ENCODE results near the gene KATNIP. TPM values are rescaled to one million over a fixed set of nuclear protein-coding genes. Genes with fewer than 3 reads are reported as not detected.

KATNIP gene
- total and polyA plus RNA-seq, 9 of the 15 experiments (the other 6 are each of a cell fraction or from before 2014, with no cell fraction given), result 1.7 to 13.2 (median 8.0) TPM

DNA sequence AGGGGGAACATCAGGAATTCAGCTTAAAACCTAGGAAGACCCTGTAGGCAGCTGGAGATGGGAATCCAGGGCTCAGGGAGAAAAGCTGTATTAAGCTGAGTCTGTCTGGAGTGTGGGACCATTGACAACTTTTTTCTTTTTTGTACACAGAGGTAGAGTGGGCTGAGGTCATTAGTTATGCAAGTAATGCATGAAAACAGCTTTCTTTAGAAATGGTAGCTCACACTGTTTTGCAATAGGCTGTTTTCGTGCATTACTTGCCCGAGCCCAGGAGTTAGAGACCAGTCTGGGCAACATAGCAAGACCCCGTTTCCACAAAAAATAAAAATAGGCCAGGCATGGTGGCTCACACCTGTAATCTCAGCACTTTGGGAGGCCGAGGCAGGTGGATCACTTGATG is 46.5 kb downstream of the KATNIP start (continued):
- TF ChIP-seq, protein P1, sequence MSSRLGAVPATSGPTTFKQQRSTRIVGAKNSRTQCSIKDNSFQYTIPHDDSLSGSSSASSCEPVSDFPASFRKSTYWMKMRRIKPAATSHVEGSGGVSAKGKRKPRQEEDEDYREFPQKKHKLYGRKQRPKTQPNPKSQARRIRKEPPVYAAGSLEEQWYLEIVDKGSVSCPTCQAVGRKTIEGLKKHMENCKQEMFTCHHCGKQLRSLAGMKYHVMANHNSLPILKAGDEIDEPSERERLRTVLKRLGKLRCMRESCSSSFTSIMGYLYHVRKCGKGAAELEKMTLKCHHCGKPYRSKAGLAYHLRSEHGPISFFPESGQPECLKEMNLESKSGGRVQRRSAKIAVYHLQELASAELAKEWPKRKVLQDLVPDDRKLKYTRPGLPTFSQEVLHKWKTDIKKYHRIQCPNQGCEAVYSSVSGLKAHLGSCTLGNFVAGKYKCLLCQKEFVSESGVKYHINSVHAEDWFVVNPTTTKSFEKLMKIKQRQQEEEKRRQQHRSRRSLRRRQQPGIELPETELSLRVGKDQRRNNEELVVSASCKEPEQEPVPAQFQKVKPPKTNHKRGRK (tag; IDR thresholded peaks at IDR 0.05), result no peak
- TF ChIP-seq TRIM24 (IDR thresholded peaks at IDR 0.05), result no peak
- TF ChIP-seq, protein P2, sequence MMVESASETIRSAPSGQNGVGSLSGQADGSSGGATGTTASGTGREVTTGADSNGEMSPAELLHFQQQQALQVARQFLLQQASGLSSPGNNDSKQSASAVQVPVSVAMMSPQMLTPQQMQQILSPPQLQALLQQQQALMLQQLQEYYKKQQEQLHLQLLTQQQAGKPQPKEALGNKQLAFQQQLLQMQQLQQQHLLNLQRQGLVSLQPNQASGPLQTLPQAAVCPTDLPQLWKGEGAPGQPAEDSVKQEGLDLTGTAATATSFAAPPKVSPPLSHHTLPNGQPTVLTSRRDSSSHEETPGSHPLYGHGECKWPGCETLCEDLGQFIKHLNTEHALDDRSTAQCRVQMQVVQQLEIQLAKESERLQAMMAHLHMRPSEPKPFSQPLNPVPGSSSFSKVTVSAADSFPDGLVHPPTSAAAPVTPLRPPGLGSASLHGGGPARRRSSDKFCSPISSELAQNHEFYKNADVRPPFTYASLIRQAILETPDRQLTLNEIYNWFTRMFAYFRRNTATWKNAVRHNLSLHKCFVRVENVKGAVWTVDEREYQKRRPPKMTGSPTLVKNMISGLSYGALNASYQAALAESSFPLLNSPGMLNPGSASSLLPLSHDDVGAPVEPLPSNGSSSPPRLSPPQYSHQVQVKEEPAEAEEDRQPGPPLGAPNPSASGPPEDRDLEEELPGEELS (CRISPR knock-in tag; IDR thresholded peaks at IDR 0.05; ENCODE audit: borderline replicate concordance), result no peak
- TF ChIP-seq ZBED1 (IDR thresholded peaks at IDR 0.05), result no peak

DNA sequence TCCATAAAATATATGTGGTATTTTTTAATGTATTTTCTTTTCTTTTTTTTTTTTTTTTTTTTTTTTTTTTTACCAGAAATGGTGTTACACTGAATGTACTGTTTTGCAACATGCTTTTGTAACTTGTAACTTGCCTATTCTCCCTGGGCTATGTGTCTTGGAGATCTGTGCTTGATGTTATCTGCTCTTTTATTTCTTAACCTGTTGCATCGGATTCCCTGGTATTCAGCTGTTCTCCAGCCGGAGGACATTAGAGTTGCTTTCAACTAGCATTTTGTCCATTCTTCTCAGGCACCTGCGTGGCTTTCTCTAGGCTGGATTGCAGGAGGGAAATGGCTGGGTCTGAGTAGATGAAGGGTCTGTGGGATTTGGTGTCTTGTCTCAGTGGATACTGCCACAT is 47.4 kb downstream of the KATNIP start:
- no peaks in the 10 kb centered on the region for H3K36me3 ChIP-seq (ENCODE audit: control insufficient read depth, insufficient read depth, low read length)
- in situ Hi-C loops (cut with MboI), result no loop called here
- H3K27ac ChIP-seq (ENCODE audit: extremely low read depth, low read depth, low read length), result no peak overlapping the region
- ATAC-seq, result no peak
- POLR2A ChIA-PET, result no interaction called here
- CTCF ChIA-PET (ENCODE audit: low intra/inter-chr PET ratio), result no interaction called here
- no peaks in the 10 kb centered on the region for H3K79me2 ChIP-seq (ENCODE audit: control insufficient read depth, insufficient read depth, low read length)
- no peak overlapping the region for H3K9ac ChIP-seq (ENCODE audit: insufficient read depth in 1 of 2, low read depth in 2 of 2, low read length in 2 of 2)
- no peaks in the 10 kb centered on the region for H3K9me1 ChIP-seq (ENCODE audit: control insufficient read depth, insufficient read depth, low read length)
- H3K4me2 ChIP-seq (ENCODE audit: insufficient read depth, low read length), result no peak overlapping the region
- intact Hi-C loops (cut with micrococcal nuclease), result no loop called here
- DNase-seq (ENCODE audit: extremely low read depth in 1 of 4, low spot score in 3 of 4), result no peak
- H3K4me3 ChIP-seq, result no peak overlapping the region
- no peak for FAIRE-seq
- H3K9me3 ChIP-seq (replicated peaks; ENCODE audit: control insufficient read depth, insufficient read depth, low read depth, low read length), result no peaks in the 10 kb centered on the region
- no peaks in the 10 kb centered on the region for H3K27me3 ChIP-seq (ENCODE audit: control insufficient read depth in 2 of 2, insufficient read depth in 2 of 2, low read length in 2 of 2)
- no peak overlapping the region for H2AFZ ChIP-seq (ENCODE audit: low read depth, low read length)
- H4K20me1 ChIP-seq (replicated peaks; ENCODE audit: control insufficient read depth, insufficient read depth, low read length), result no peaks in the 10 kb centered on the region
- BruUV-seq (replicated peaks), result no TSS peak
- WGBS (ENCODE audit: insufficient coverage, low coverage, missing lambda C conversion rate), result 70% methylated on average over 3 of the region's 3 CpGs
- H3K4me1 ChIP-seq (replicated peaks in 1 of 2; ENCODE audit: control insufficient read depth in 2 of 2, insufficient read depth in 2 of 2, low read length in 2 of 2), result peaks cover 0 to 7% of the 10 kb centered on the region in 2 experiments; a peak in 3 of 5 replicates
- TF ChIP-seq MEIS2 (IDR thresholded peaks at IDR 0.05; ENCODE audit: partially characterized antibody) (no peak), GATAD2A (IDR thresholded peaks at IDR 0.05) (no peak), KAT8 (IDR thresholded peaks at IDR 0.05; ENCODE audit: low read depth) (no peak), MTA1 (IDR thresholded peaks at IDR 0.05; ENCODE audit: borderline replicate concordance) (no peak), MYC (IDR thresholded peaks at IDR 0.05; ENCODE audit: low read depth, low read length) (no peak), MYC (CRISPR knock-in tag; IDR thresholded peaks at IDR 0.05; ENCODE audit: borderline replicate concordance, low read depth) (no peak), POLR2AphosphoS5 (IDR thresholded peaks at IDR 0.05; ENCODE audit: control insufficient read depth, insufficient read depth, low read depth, low read length) (no peak), KAT7 (CRISPR knock-in tag; IDR thresholded peaks at IDR 0.05; ENCODE audit: borderline replicate concordance) (no peak)
- TF ChIP-seq, protein P3, sequence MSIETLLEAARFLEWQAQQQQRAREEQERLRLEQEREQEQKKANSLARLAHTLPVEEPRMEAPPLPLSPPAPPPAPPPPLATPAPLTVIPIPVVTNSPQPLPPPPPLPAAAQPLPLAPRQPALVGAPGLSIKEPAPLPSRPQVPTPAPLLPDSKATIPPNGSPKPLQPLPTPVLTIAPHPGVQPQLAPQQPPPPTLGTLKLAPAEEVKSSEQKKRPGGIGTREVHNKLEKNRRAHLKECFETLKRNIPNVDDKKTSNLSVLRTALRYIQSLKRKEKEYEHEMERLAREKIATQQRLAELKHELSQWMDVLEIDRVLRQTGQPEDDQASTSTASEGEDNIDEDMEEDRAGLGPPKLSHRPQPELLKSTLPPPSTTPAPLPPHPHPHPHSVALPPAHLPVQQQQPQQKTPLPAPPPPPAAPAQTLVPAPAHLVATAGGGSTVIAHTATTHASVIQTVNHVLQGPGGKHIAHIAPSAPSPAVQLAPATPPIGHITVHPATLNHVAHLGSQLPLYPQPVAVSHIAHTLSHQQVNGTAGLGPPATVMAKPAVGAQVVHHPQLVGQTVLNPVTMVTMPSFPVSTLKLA (conservative IDR thresholded peaks at IDR 0.05), result no peak
- TF ChIP-seq, protein P4, sequence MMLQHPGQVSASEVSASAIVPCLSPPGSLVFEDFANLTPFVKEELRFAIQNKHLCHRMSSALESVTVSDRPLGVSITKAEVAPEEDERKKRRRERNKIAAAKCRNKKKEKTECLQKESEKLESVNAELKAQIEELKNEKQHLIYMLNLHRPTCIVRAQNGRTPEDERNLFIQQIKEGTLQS (IDR thresholded peaks at IDR 0.05), result no peak
- TF ChIP-seq, protein P4 (CRISPR knock-in tag; conservative IDR thresholded peaks at IDR 0.05), result no peak

Measured in K562 (cell line).